GM19043 (cell line): ENCODE measurements around the gene TGFBRAP1.
A peak's percentile ranks its signal among the peaks of the same experiment; 100 is the strongest.
"Not testable (repeated sequence)": the region's sequence is repeated elsewhere in the genome, so short reads cannot be mapped to it uniquely, and the experiment has no call there.

Experiments used
- ATAC-seq: cut with Tn5 transposase; IDR thresholded peaks from one replicate; pipeline ENCODE4 v1.9.1; 2021; ENCODE audit warnings: low read depth; ENCODE audit not compliant: unreplicated experiment

TGFBRAP1 gene

GRCh38 chr2:105287692-105288091, 41.8 kb downstream of the TGFBRAP1 start:
- peak; percentile 66 for ATAC-seq

GRCh38 chr2:105283532-105283931, 46.0 kb downstream of the TGFBRAP1 start:
- no peak for ATAC-seq

- ATAC-seq: no peak
Measured at GRCh38 chr2:105280281-105280680, 49.3 kb downstream of the TGFBRAP1 start.

- ATAC-seq: no peak
Measured at GRCh38 chr2:105279126-105279525, 50.4 kb downstream of the TGFBRAP1 start.

- no peak for ATAC-seq
Measured at GRCh38 chr2:105278654-105279053, 50.9 kb downstream of the TGFBRAP1 start.

GRCh38 chr2:105274046-105274445, 55.5 kb downstream of the TGFBRAP1 start:
- ATAC-seq: no peak

- ATAC-seq: no peak
Measured at GRCh38 chr2:105272176-105272575, 57.4 kb downstream of the TGFBRAP1 start.

- no peak for ATAC-seq
Measured at GRCh38 chr2:105271393-105272045, 58.0 kb downstream of the TGFBRAP1 start.

GRCh38 chr2:105269426-105269825, 60.1 kb downstream of the TGFBRAP1 start:
- ATAC-seq: no peak

- ATAC-seq: no peak
Measured at GRCh38 chr2:105262651-105263091, 66.9 kb downstream of the TGFBRAP1 start.

GRCh38 chr2:105261061-105261460, 68.5 kb downstream of the TGFBRAP1 start:
- ATAC-seq: no peak

GRCh38 chr2:105258835-105259350, 70.6 kb downstream of the TGFBRAP1 start:
- no peak for ATAC-seq

- ATAC-seq: no peak
Measured at GRCh38 chr2:105257981-105258380, 71.6 kb downstream of the TGFBRAP1 start.

GRCh38 chr2:105256431-105257047, 73.0 kb downstream of the TGFBRAP1 start:
- no peak for ATAC-seq

GRCh38 chr2:105255979-105256378, 73.6 kb downstream of the TGFBRAP1 start:
- no peak for ATAC-seq

- ATAC-seq: no peak
Measured at GRCh38 chr2:105254531-105255210, 74.9 kb downstream of the TGFBRAP1 start.

- no peak for ATAC-seq
Measured at GRCh38 chr2:105252271-105252670, 77.3 kb downstream of the TGFBRAP1 start.

GRCh38 chr2:105251016-105251648, 78.4 kb downstream of the TGFBRAP1 start:
- ATAC-seq: not testable (repeated sequence)

GRCh38 chr2:105249891-105250290, 79.6 kb downstream of the TGFBRAP1 start:
- ATAC-seq: no peak

- ATAC-seq: no peak
Measured at GRCh38 chr2:105249181-105249580, 80.4 kb downstream of the TGFBRAP1 start.
